ENCODE data around the gene CDH22. TPM values are rescaled to one million over a fixed set of nuclear protein-coding genes. Genes with fewer than 3 reads are reported as not detected.

The CDH22 gene
- total and polyA plus RNA-seq, 2 donors (not counting 1 experiment from before 2014, with no cell fraction given) = not detected

GRCh38 chr20:46311039-46311650 lies 2.8 kb upstream of the CDH22 start:
- H3K9me3 Mint-ChIP-seq (ENCODE audit: insufficient read depth) = no peaks in the 10 kb centered on the region
- no peak for ATAC-seq (ENCODE audit: low read depth)
- no peak overlapping the region for H3K4me2 ChIP-seq (replicated peaks; ENCODE audit: low read depth, low read length, poor library complexity, severe bottlenecking)
- intact Hi-C loops (cut with micrococcal nuclease) = no loop called here
- peaks cover 77% of the 10 kb centered on the region for H3K27me3 Mint-ChIP-seq
- 27% methylated on average over 5 of the region's 5 CpGs for WGBS (ENCODE audit: insufficient coverage)
- no peak overlapping the region for H3K4me3 ChIP-seq (ENCODE audit: control extremely low read depth in 1 of 5, extremely low read depth in 1 of 5, insufficient read depth in 1 of 5, low read depth in 2 of 5, low read length in 4 of 5)
- H3K36me3 ChIP-seq (replicated peaks in 1 of 2; ENCODE audit: control extremely low read depth in 1 of 2, control insufficient read depth in 1 of 2, extremely low read depth in 1 of 2, insufficient read depth in 2 of 2, low read length in 1 of 2) = no peaks in the 10 kb centered on the region
- no peak overlapping the region for H3K27ac ChIP-seq (ENCODE audit: low read length in 2 of 2)
- TF ChIP-seq EZH2 (IDR thresholded peaks at IDR 0.05; ENCODE audit: borderline replicate concordance, insufficient read depth, low read depth, low read length, poor library complexity, severe bottlenecking) (no peak), CTCF (IDR thresholded peaks at IDR 0.05) (no peak)
- peaks cover 0 to 75% (median 56%) of the 10 kb centered on the region in 4 experiments for H3K27me3 ChIP-seq (replicated peaks in 1 of 4; ENCODE audit: control extremely low read depth in 1 of 4, control insufficient read depth in 3 of 4, insufficient read depth in 4 of 4, low read length in 3 of 4)
- CTCF ChIA-PET = no interaction called here
- no peak overlapping the region for H3K27ac Mint-ChIP-seq
- H3K9me3 ChIP-seq (ENCODE audit: control extremely low read depth in 1 of 3, control insufficient read depth in 2 of 3, insufficient read depth in 1 of 3, low read length in 2 of 3) = peaks cover 0 to 5% (median 0%) of the 10 kb centered on the region in 3 donors
- H3K4me1 ChIP-seq (ENCODE audit: control insufficient read depth in 2 of 2, insufficient read depth in 2 of 2, low read length in 2 of 2) = peaks cover 14 to 25% of the 10 kb centered on the region in 2 donors
- DNase-seq = no peak
- no peaks in the 10 kb centered on the region for H4K20me1 ChIP-seq (ENCODE audit: control insufficient read depth, insufficient read depth, low read length, poor library complexity, severe bottlenecking)
- no peak overlapping the region for H3K4me3 Mint-ChIP-seq
- no peaks in the 10 kb centered on the region for H3K79me2 ChIP-seq (ENCODE audit: control insufficient read depth, insufficient read depth, low read length)
- H2AFZ ChIP-seq (ENCODE audit: insufficient read depth, low read depth, low read length, poor library complexity, severe bottlenecking) = no peak overlapping the region
- H3K4me1 Mint-ChIP-seq = peaks cover 15% of the 10 kb centered on the region
- POLR2A ChIA-PET = no interaction called here
- H3K9ac ChIP-seq (ENCODE audit: low read length) = no peak overlapping the region

- Histone ChIP-seq H3K4me3 (ENCODE audit: control extremely low read depth in 1 of 5, extremely low read depth in 1 of 5, insufficient read depth in 1 of 5, low read depth in 2 of 5, low read length in 4 of 5) (no peak overlapping the region), H3K9ac (ENCODE audit: low read length) (no peak overlapping the region), H3K9me3 (ENCODE audit: control extremely low read depth in 1 of 3, control insufficient read depth in 2 of 3, insufficient read depth in 1 of 3, low read length in 2 of 3) (peaks cover 0 to 5% (median 0%) of the 10 kb centered on the region in 3 donors), H4K20me1 (ENCODE audit: control insufficient read depth, insufficient read depth, low read length, poor library complexity, severe bottlenecking) (no peaks in the 10 kb centered on the region), H3K27ac (ENCODE audit: low read length in 2 of 2) (no peak overlapping the region), H3K4me1 (ENCODE audit: control insufficient read depth in 2 of 2, insufficient read depth in 2 of 2, low read length in 2 of 2) (peaks cover 14 to 25% of the 10 kb centered on the region in 2 donors), H3K79me2 (ENCODE audit: control insufficient read depth, insufficient read depth, low read length) (no peaks in the 10 kb centered on the region), H2AFZ (ENCODE audit: insufficient read depth, low read depth, low read length, poor library complexity, severe bottlenecking) (no peak overlapping the region), H3K4me2 (replicated peaks; ENCODE audit: low read depth, low read length, poor library complexity, severe bottlenecking) (no peak overlapping the region), H3K36me3 (replicated peaks in 1 of 2; ENCODE audit: control extremely low read depth in 1 of 2, control insufficient read depth in 1 of 2, extremely low read depth in 1 of 2, insufficient read depth in 2 of 2, low read length in 1 of 2) (no peaks in the 10 kb centered on the region), H3K27me3 (replicated peaks in 1 of 4; ENCODE audit: control extremely low read depth in 1 of 4, control insufficient read depth in 3 of 4, insufficient read depth in 4 of 4, low read length in 3 of 4) (peaks cover 0 to 82% (median 57%) of the 10 kb centered on the region in 4 experiments)
- WGBS (ENCODE audit: insufficient coverage) = 38% methylated on average over 1 of the region's 2 CpGs
- Mint-ChIP-seq H3K27ac (no peak overlapping the region), H3K9me3 (ENCODE audit: insufficient read depth) (no peaks in the 10 kb centered on the region), H3K4me3 (peak overlapping the region; percentile 35), H3K4me1 (peaks cover 15% of the 10 kb centered on the region), H3K27me3 (peaks cover 72% of the 10 kb centered on the region)
- ATAC-seq (ENCODE audit: low read depth) (no peak), DNase-seq (no peak)
- intact Hi-C loops (cut with micrococcal nuclease) = no loop called here
- CTCF ChIA-PET = no interaction called here
- no peak for TF ChIP-seq EZH2 (IDR thresholded peaks at IDR 0.05; ENCODE audit: borderline replicate concordance, insufficient read depth, low read depth, low read length, poor library complexity, severe bottlenecking)
- TF ChIP-seq CTCF (IDR thresholded peaks at IDR 0.05) = no peak
- POLR2A ChIA-PET = no interaction called here
Measured at GRCh38 chr20:46309945-46310344, 1.6 kb upstream of the CDH22 start.
